ENCODE results near the gene SMARCA2. TPM values are rescaled to one million over a fixed set of nuclear protein-coding genes. Genes with fewer than 3 reads are reported as not detected.

Gene SMARCA2
- total RNA-seq, 1 donor from 2014 or later, result 88.7 TPM

GRCh38 chr9:2085716-2086115, 70.6 kb downstream of the SMARCA2 start:
- no peak overlapping the region for H3K9ac ChIP-seq (ENCODE audit: low read depth in 1 of 3, low read length in 3 of 3)
- H3K27ac ChIP-seq (ENCODE audit: low read depth, low read length), result no peak overlapping the region
- peaks cover 0 to 2% (median 0%) of the 10 kb centered on the region in 3 donors for H3K4me1 ChIP-seq (ENCODE audit: control insufficient read depth in 3 of 3, insufficient read depth in 3 of 3, low read length in 3 of 3)
- no peaks in the 10 kb centered on the region for H3K27me3 ChIP-seq (ENCODE audit: control insufficient read depth in 3 of 3, insufficient read depth in 3 of 3, low read length in 3 of 3)
- peaks cover 35 to 69% (median 69%) of the 10 kb centered on the region in 3 donors for H3K36me3 ChIP-seq (ENCODE audit: control insufficient read depth in 3 of 3, insufficient read depth in 3 of 3, low read length in 3 of 3)
- H3K4me3 ChIP-seq (ENCODE audit: low read length in 3 of 3), result no peak overlapping the region
- H3K9me3 ChIP-seq (ENCODE audit: control insufficient read depth in 3 of 3, low read length in 3 of 3), result no peaks in the 10 kb centered on the region

DNA sequence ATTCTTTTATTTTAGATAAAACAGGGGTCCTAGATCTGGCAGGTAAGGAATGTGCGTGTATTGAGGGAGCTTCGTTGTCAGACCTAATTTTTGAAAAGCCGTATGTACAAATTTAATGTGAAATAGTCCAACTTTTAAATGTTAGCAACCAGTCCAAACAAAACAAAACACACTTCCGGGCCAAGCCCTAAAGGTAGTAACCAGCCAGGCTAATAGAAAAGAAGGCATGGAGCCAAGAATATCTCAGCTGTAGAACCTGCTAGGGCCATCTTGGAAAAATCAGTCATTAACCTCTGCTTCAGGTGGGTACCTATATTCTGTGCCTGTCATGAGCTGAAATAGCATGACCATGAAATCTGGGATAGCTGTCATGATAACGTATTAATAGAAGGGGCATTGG, 71.0 kb downstream of the SMARCA2 start:
- Histone ChIP-seq H3K9ac (ENCODE audit: low read depth in 1 of 3, low read length in 3 of 3) (no peak overlapping the region), H3K4me3 (ENCODE audit: low read length in 3 of 3) (no peak overlapping the region), H3K4me1 (ENCODE audit: control insufficient read depth in 3 of 3, insufficient read depth in 3 of 3, low read length in 3 of 3) (peaks cover 0 to 2% (median 0%) of the 10 kb centered on the region in 3 donors), H3K9me3 (ENCODE audit: control insufficient read depth in 3 of 3, low read length in 3 of 3) (no peaks in the 10 kb centered on the region), H3K36me3 (ENCODE audit: control insufficient read depth in 3 of 3, insufficient read depth in 3 of 3, low read length in 3 of 3) (peaks cover 35 to 69% (median 67%) of the 10 kb centered on the region in 3 donors), H3K27ac (ENCODE audit: low read depth, low read length) (no peak overlapping the region), H3K27me3 (ENCODE audit: control insufficient read depth in 3 of 3, insufficient read depth in 3 of 3, low read length in 3 of 3) (no peaks in the 10 kb centered on the region)

DNA sequence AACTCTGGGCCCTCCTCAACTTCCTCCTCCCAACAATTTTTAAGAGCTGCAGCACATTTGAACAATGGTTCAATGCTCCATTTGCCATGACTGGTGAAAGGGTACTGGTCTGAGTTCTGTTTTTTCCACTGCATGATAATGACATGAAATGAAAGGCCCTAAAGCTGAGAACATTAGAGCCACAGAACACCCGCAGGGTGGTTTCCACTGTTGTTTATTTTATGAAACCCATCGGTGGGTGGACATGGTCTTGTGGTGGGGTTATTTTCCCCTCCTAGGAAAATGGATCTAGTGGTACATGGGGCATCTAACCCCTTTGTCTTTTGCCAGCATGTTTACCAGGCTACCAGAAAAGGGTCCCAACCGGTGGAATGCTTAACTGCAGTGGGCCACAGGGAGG, 71.8 kb downstream of the SMARCA2 start:
- no peaks in the 10 kb centered on the region for H3K27me3 ChIP-seq (ENCODE audit: control insufficient read depth in 3 of 3, insufficient read depth in 3 of 3, low read length in 3 of 3)
- peaks cover 33 to 63% (median 62%) of the 10 kb centered on the region in 3 donors for H3K36me3 ChIP-seq (ENCODE audit: control insufficient read depth in 3 of 3, insufficient read depth in 3 of 3, low read length in 3 of 3)
- H3K4me1 ChIP-seq (ENCODE audit: control insufficient read depth in 3 of 3, insufficient read depth in 3 of 3, low read length in 3 of 3), result no peaks in the 10 kb centered on the region
- no peak overlapping the region for H3K4me3 ChIP-seq (ENCODE audit: low read length in 3 of 3)
- H3K9ac ChIP-seq (ENCODE audit: low read depth in 1 of 3, low read length in 3 of 3), result no peak overlapping the region
- no peaks in the 10 kb centered on the region for H3K9me3 ChIP-seq (ENCODE audit: control insufficient read depth in 3 of 3, low read length in 3 of 3)
- no peak overlapping the region for H3K27ac ChIP-seq (ENCODE audit: low read depth, low read length)

DNA sequence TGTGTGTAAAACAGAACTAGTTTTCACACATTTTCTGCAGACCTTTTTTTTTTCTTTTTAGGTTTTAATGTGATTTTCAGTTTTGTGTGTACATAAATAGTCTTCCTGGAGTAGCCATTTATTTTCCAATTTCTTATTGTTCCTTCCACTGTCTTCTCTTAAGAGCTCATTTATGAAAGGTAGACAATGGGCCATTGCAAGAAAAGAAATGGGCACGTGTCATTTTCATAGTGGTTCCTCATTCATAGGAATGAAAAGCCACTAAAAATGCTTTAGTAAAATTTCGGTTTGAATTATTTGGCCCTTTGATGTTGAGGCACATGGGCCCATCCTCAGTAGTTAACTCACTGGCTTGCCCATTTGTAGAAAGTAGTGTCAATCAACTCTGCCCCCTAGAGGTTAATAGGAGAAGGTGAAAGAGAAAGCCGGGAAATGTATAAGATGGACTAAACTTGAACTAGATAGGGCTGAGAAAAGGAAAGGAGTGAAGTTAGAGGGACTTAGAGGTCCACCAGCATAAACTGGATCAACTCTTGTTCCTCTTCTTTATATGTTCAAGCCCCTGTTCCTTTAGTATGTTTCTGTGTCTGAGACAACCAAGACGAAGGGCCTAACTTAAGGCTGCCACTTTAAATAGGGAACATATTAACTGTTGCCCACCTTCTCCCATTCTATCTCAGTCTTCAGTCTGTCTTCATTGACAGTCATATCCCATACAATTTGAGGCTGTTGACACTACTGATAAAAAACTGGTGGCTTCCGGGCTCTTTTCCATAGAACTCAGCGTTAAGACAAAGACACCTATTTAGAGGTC, 72.6 kb downstream of the SMARCA2 start:
- H3K36me3 ChIP-seq (ENCODE audit: control insufficient read depth in 3 of 3, insufficient read depth in 3 of 3, low read length in 3 of 3), result peaks cover 26 to 57% (median 56%) of the 10 kb centered on the region in 3 donors
- H3K9me3 ChIP-seq (ENCODE audit: control insufficient read depth in 3 of 3, low read length in 3 of 3), result no peaks in the 10 kb centered on the region
- no peak overlapping the region for H3K27ac ChIP-seq (ENCODE audit: low read depth, low read length)
- no peak overlapping the region for H3K9ac ChIP-seq (ENCODE audit: low read depth in 1 of 3, low read length in 3 of 3)
- H3K27me3 ChIP-seq (ENCODE audit: control insufficient read depth in 3 of 3, insufficient read depth in 3 of 3, low read length in 3 of 3), result no peaks in the 10 kb centered on the region
- H3K4me3 ChIP-seq (ENCODE audit: low read length in 3 of 3), result no peak overlapping the region
- H3K4me1 ChIP-seq (ENCODE audit: control insufficient read depth in 3 of 3, insufficient read depth in 3 of 3, low read length in 3 of 3), result no peaks in the 10 kb centered on the region

- Histone ChIP-seq H3K36me3 (ENCODE audit: control insufficient read depth in 3 of 3, insufficient read depth in 3 of 3, low read length in 3 of 3) (peaks cover 27 to 48% (median 46%) of the 10 kb centered on the region in 3 donors), H3K9ac (ENCODE audit: low read depth in 1 of 3, low read length in 3 of 3) (peak overlapping the region in 1 of 3 donors; percentile 1), H3K9me3 (ENCODE audit: control insufficient read depth in 3 of 3, low read length in 3 of 3) (no peaks in the 10 kb centered on the region), H3K27me3 (ENCODE audit: control insufficient read depth in 3 of 3, insufficient read depth in 3 of 3, low read length in 3 of 3) (no peaks in the 10 kb centered on the region), H3K27ac (ENCODE audit: low read depth, low read length) (no peak overlapping the region), H3K4me1 (ENCODE audit: control insufficient read depth in 3 of 3, insufficient read depth in 3 of 3, low read length in 3 of 3) (peaks cover 0 to 7% (median 5%) of the 10 kb centered on the region in 3 donors), H3K4me3 (ENCODE audit: low read length in 3 of 3) (no peak overlapping the region)
These were observed 78.9 kb downstream of the SMARCA2 start for GRCh38 chr9:2093920-2094597.

GRCh38 chr9:2096376-2096970, 81.3 kb downstream of the SMARCA2 start:
- Histone ChIP-seq H3K9ac (ENCODE audit: low read depth in 1 of 3, low read length in 3 of 3) (no peak overlapping the region), H3K27ac (ENCODE audit: low read depth, low read length) (no peak overlapping the region), H3K4me1 (ENCODE audit: control insufficient read depth in 3 of 3, insufficient read depth in 3 of 3, low read length in 3 of 3) (peaks cover 0 to 7% (median 5%) of the 10 kb centered on the region in 3 donors), H3K27me3 (ENCODE audit: control insufficient read depth in 3 of 3, insufficient read depth in 3 of 3, low read length in 3 of 3) (no peaks in the 10 kb centered on the region), H3K36me3 (ENCODE audit: control insufficient read depth in 3 of 3, insufficient read depth in 3 of 3, low read length in 3 of 3) (peaks cover 25 to 54% (median 53%) of the 10 kb centered on the region in 3 donors), H3K4me3 (ENCODE audit: low read length in 3 of 3) (no peak overlapping the region), H3K9me3 (ENCODE audit: control insufficient read depth in 3 of 3, low read length in 3 of 3) (no peaks in the 10 kb centered on the region)

- no peaks in the 10 kb centered on the region for H3K4me1 ChIP-seq (ENCODE audit: control insufficient read depth in 3 of 3, insufficient read depth in 3 of 3, low read length in 3 of 3)
- H3K36me3 ChIP-seq (ENCODE audit: control insufficient read depth in 3 of 3, insufficient read depth in 3 of 3, low read length in 3 of 3), result peaks cover 25 to 55% (median 44%) of the 10 kb centered on the region in 3 donors
- no peak overlapping the region for H3K27ac ChIP-seq (ENCODE audit: low read depth, low read length)
- no peaks in the 10 kb centered on the region for H3K27me3 ChIP-seq (ENCODE audit: control insufficient read depth in 3 of 3, insufficient read depth in 3 of 3, low read length in 3 of 3)
- H3K9ac ChIP-seq (ENCODE audit: low read depth in 1 of 3, low read length in 3 of 3), result no peak overlapping the region
- H3K9me3 ChIP-seq (ENCODE audit: control insufficient read depth in 3 of 3, low read length in 3 of 3), result no peaks in the 10 kb centered on the region
- H3K4me3 ChIP-seq (ENCODE audit: low read length in 3 of 3), result no peak overlapping the region
These were observed 91.5 kb downstream of the SMARCA2 start for GRCh38 chr9:2106666-2107065.

DNA sequence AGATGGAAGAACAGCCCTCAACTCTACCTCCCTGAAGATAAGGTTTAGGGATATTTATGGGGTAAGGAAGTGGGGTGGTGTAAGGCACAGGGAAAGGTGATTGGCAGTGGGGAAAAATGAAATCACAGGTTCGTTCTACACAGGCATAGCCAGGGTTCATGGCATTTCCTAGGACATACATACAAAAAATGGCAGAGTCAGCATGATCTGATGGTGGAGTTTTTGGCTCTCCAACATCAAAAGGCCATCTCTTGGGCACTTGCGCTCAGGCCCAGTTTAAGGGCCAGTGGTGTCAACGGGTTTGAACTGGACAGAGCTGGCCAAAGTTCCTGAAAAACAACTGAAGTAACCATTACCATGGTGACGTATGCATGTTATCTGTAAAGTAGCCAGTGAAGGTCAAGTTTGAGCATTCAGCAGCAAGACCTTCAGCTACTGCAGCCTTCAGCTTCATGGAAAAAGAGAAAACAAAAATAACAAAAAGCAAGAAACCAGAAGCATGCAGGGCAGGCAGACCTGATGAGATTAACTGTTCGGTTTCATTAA, 92.8 kb downstream of the SMARCA2 start:
- Histone ChIP-seq H3K9ac (ENCODE audit: low read depth in 1 of 3, low read length in 3 of 3) (no peak overlapping the region), H3K27ac (ENCODE audit: low read depth, low read length) (no peak overlapping the region), H3K9me3 (ENCODE audit: control insufficient read depth in 3 of 3, low read length in 3 of 3) (no peaks in the 10 kb centered on the region), H3K4me1 (ENCODE audit: control insufficient read depth in 3 of 3, insufficient read depth in 3 of 3, low read length in 3 of 3) (no peaks in the 10 kb centered on the region), H3K27me3 (ENCODE audit: control insufficient read depth in 3 of 3, insufficient read depth in 3 of 3, low read length in 3 of 3) (no peaks in the 10 kb centered on the region), H3K4me3 (ENCODE audit: low read length in 3 of 3) (no peak overlapping the region), H3K36me3 (ENCODE audit: control insufficient read depth in 3 of 3, insufficient read depth in 3 of 3, low read length in 3 of 3) (peaks cover 17 to 58% (median 46%) of the 10 kb centered on the region in 3 donors)

DNA sequence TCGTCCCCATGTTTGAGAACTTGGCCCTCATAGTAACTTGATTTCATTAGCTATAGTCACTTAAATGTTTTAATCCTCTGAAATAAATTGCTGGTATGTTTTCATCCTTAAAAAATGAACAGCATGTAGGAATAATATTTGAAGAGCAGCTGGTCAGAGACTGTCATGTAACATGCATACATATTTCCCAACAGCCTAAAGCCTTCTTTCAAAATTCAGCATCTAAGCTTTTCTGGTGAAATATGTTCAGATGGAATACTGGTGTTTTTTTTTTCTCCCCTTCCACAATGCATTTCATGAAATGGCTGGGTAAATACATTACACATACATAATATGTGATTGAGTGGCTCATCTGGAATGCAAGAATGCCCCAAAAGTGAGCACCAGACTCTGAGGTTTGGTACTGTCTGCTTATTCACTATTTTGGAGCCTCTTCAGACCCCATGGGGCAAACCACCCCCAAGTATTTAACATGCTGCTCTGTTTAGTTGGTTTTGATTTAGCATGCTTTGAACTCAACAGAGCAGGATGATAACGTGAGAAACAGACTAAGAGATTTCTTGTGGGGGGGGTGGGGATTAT, 94.0 kb downstream of the SMARCA2 start:
- no peak overlapping the region for H3K4me3 ChIP-seq (ENCODE audit: low read length in 3 of 3)
- H3K4me1 ChIP-seq (ENCODE audit: control insufficient read depth in 3 of 3, insufficient read depth in 3 of 3, low read length in 3 of 3), result no peaks in the 10 kb centered on the region
- H3K9me3 ChIP-seq (ENCODE audit: control insufficient read depth in 3 of 3, low read length in 3 of 3), result no peaks in the 10 kb centered on the region
- peaks cover 18 to 56% (median 46%) of the 10 kb centered on the region in 3 donors for H3K36me3 ChIP-seq (ENCODE audit: control insufficient read depth in 3 of 3, insufficient read depth in 3 of 3, low read length in 3 of 3)
- H3K27me3 ChIP-seq (ENCODE audit: control insufficient read depth in 3 of 3, insufficient read depth in 3 of 3, low read length in 3 of 3), result no peaks in the 10 kb centered on the region
- H3K9ac ChIP-seq (ENCODE audit: low read depth in 1 of 3, low read length in 3 of 3), result no peak overlapping the region
- H3K27ac ChIP-seq (ENCODE audit: low read depth, low read length), result no peak overlapping the region
